BJ (cell line): ENCODE data around the gene KRTAP20-4. TPM values are rescaled to one million over a fixed set of nuclear protein-coding genes. Genes with fewer than 3 reads are reported as not detected.

Experiments
- CTCF ChIA-PET: fragments of 350-600 bp; formaldehyde crosslinking; extraction: SDS; loops from one replicate; lab custom pipeline; 2021; ENCODE audit warnings: antibody characterized with exemption, inconsistent platforms; lab: Yijun Ruan, JAX
- POLR2A ChIA-PET: fragments of 300-600 bp; sonication (Branson Sonifier 250); formaldehyde crosslinking; extraction: SDS; loops from one replicate; lab custom pipeline; 2021; ENCODE audit warnings: antibody characterized with exemption; lab: Charles Lee
- DNase-seq: peaks from one replicate; pipeline ENCODE4 v3.0.0-alpha.2; 2011; ENCODE audit warnings: low read depth
- H3K27me3 ChIP-seq: 2 replicates; pipeline ENCODE4 v1.6.0; 2011; ENCODE audit warnings: low read length; ENCODE audit not compliant: control insufficient read depth, insufficient read depth
- H3K36me3 ChIP-seq: 2 replicates; pipeline ENCODE4 v1.5.1; 2011; ENCODE audit warnings: low read length; ENCODE audit not compliant: control insufficient read depth, insufficient read depth
- H3K4me3 ChIP-seq: 2 replicates; pipeline ENCODE4 v1.5.1; 2011; ENCODE audit warnings: low read depth, mild to moderate bottlenecking, control low read depth, low read length
- CTCF ChIP-seq: IDR thresholded peaks from 2 replicates; pipeline ENCODE4 v1.5.1; 2011; ENCODE audit warnings: low read depth, mild to moderate bottlenecking, control low read depth, inconsistent platforms, low read length, moderate library complexity; ENCODE audit not compliant: insufficient read depth
- polyA plus RNA-seq: library from polyadenylated mRNA; depleted of rRNA; stranded (reverse); fragments of >200 nt; gene quantifications from 2 replicates; pipeline ENCODE4 v1.2.3, GENCODE V29; 2011

The KRTAP20-4 gene
- polyA plus RNA-seq, 1 experiment: not detected

GRCh38 chr21:30612132-30612531 lies 8.3 kb upstream of the KRTAP20-4 start:
- no peaks in the 10 kb centered on the region for H3K27me3 ChIP-seq
- no peak for TF ChIP-seq CTCF
- ChIA-PET POLR2A (no interaction called here), CTCF (no interaction called here)
- no peak overlapping the region for H3K4me3 ChIP-seq
- H3K36me3 ChIP-seq: no peaks in the 10 kb centered on the region
- no peak for DNase-seq

- DNase-seq: no peak
- CTCF ChIA-PET: no interaction called here
- Histone ChIP-seq H3K4me3 (no peak within 1 kb of the TSS), H3K36me3 (no peaks in the 10 kb centered on the region), H3K27me3 (no peaks in the 10 kb centered on the region)
- no peak for TF ChIP-seq CTCF
- POLR2A ChIA-PET: no interaction called here
These were observed 6.6 kb upstream of the KRTAP20-4 start, which contains the start of gene KRTAP6-1 for GRCh38 chr21:30613836-30614235. TSS of gene KRTAP6-1 (minus strand) at chr21:30613930. CDS start at chr21:30613904, 26 bp downstream.

- no peak overlapping the region for H3K4me3 ChIP-seq
- no peak for TF ChIP-seq CTCF
- ChIA-PET POLR2A (no interaction called here), CTCF (no interaction called here)
- H3K36me3 ChIP-seq: no peaks in the 10 kb centered on the region
- no peaks in the 10 kb centered on the region for H3K27me3 ChIP-seq
- DNase-seq: no peak
These were observed 5.2 kb upstream of the KRTAP20-4 start for GRCh38 chr21:30615199-30615598.

- no peak for TF ChIP-seq CTCF
- ChIA-PET POLR2A (no interaction called here), CTCF (no interaction called here)
- no peak for DNase-seq
- Histone ChIP-seq H3K4me3 (no peak within 1 kb of the TSS), H3K36me3 (no peaks in the 10 kb centered on the region), H3K27me3 (no peaks in the 10 kb centered on the region)
These were observed 4.3 kb upstream of the KRTAP20-4 start, which contains the start of gene KRTAP20-1 for GRCh38 chr21:30616125-30616524. TSS of gene KRTAP20-1 (plus strand) at chr21:30616425. CDS start at chr21:30616455, 30 bp downstream.

- Histone ChIP-seq H3K4me3 (no peak overlapping the region), H3K36me3 (no peaks in the 10 kb centered on the region), H3K27me3 (no peaks in the 10 kb centered on the region)
- no peak for TF ChIP-seq CTCF
- CTCF ChIA-PET: no interaction called here
- POLR2A ChIA-PET: no interaction called here
- DNase-seq: no peak
These were observed 347 bp upstream of the KRTAP20-4 start for GRCh38 chr21:30620080-30620479.
